Measurements from ENCODE around the gene MEG3.

Gene MEG3

GRCh38 chr14:100825713-100826331 is at the start of gene MEG3:
Gene MEG3, plus strand, starts transcription at chr14:100826118.
- DNase-seq (ENCODE audit: low read depth): no peak
- no peak within 1 kb of the TSS for H3K4me3 ChIP-seq (ENCODE audit: low read depth, low read length)
- no peak for TF ChIP-seq CTCF (IDR thresholded peaks at IDR 0.05; ENCODE audit: low read depth, low read length, missing control alignments)

- no peak for DNase-seq (ENCODE audit: low read depth)
- no peak overlapping the region for H3K4me3 ChIP-seq (ENCODE audit: low read depth, low read length)
- no peak for TF ChIP-seq CTCF (IDR thresholded peaks at IDR 0.05; ENCODE audit: low read depth, low read length, missing control alignments)
Observed at GRCh38 chr14:100776681-100777365, 49.1 kb upstream of the MEG3 start.

- no peak for DNase-seq (ENCODE audit: low read depth)
- H3K4me3 ChIP-seq (ENCODE audit: low read depth, low read length): no peak overlapping the region
- no peak for TF ChIP-seq CTCF (IDR thresholded peaks at IDR 0.05; ENCODE audit: low read depth, low read length, missing control alignments)
Observed at GRCh38 chr14:100777366-100777817, 48.5 kb upstream of the MEG3 start.

GRCh38 chr14:100777818-100778525 is 47.9 kb upstream of the MEG3 start:
- no peak for DNase-seq (ENCODE audit: low read depth)
- no peak for TF ChIP-seq CTCF (IDR thresholded peaks at IDR 0.05; ENCODE audit: low read depth, low read length, missing control alignments)
- H3K4me3 ChIP-seq (ENCODE audit: low read depth, low read length): no peak overlapping the region

- no peak overlapping the region for H3K4me3 ChIP-seq (ENCODE audit: low read depth, low read length)
- no peak for DNase-seq (ENCODE audit: low read depth)
- no peak for TF ChIP-seq CTCF (IDR thresholded peaks at IDR 0.05; ENCODE audit: low read depth, low read length, missing control alignments)
Observed at GRCh38 chr14:100778526-100778882, 47.4 kb upstream of the MEG3 start.

GRCh38 chr14:100778951-100779690 is 46.8 kb upstream of the MEG3 start:
- TF ChIP-seq CTCF (IDR thresholded peaks at IDR 0.05; ENCODE audit: low read depth, low read length, missing control alignments): no peak
- no peak overlapping the region for H3K4me3 ChIP-seq (ENCODE audit: low read depth, low read length)
- DNase-seq (ENCODE audit: low read depth): no peak
